Measurements from ENCODE around the gene PDZD2.
"Not testable (repeated sequence)": the region's sequence is repeated elsewhere in the genome, so short reads cannot be mapped to it uniquely, and the experiment has no call there.

Gene PDZD2

GRCh38 chr5:32022638-32023037, 383.7 kb downstream of the PDZD2 start:
- DNase-seq: no peak

GRCh38 chr5:32023816-32024215, 384.9 kb downstream of the PDZD2 start:
- DNase-seq: no peak

- no peak for DNase-seq
These were observed 385.8 kb downstream of the PDZD2 start for GRCh38 chr5:32024751-32025150.

- DNase-seq: no peak
These were observed 388.3 kb downstream of the PDZD2 start for GRCh38 chr5:32027093-32027716.

- DNase-seq: no peak
These were observed 389.0 kb downstream of the PDZD2 start for GRCh38 chr5:32027717-32028458.

- no peak for DNase-seq
These were observed 390.3 kb downstream of the PDZD2 start for GRCh38 chr5:32029261-32029660.

GRCh38 chr5:32029781-32030180, 390.9 kb downstream of the PDZD2 start:
- DNase-seq: no peak

GRCh38 chr5:32030222-32030621, 391.3 kb downstream of the PDZD2 start:
- DNase-seq: no peak

GRCh38 chr5:32030686-32031085, 391.8 kb downstream of the PDZD2 start:
- no peak for DNase-seq

- no peak for DNase-seq
These were observed 392.2 kb downstream of the PDZD2 start for GRCh38 chr5:32031089-32031488.

GRCh38 chr5:32038523-32038922, 399.6 kb downstream of the PDZD2 start:
- DNase-seq: no peak

GRCh38 chr5:32039133-32039532, 400.2 kb downstream of the PDZD2 start:
- not testable (repeated sequence) for DNase-seq

GRCh38 chr5:32039601-32040000, 400.7 kb downstream of the PDZD2 start:
- DNase-seq: not testable (repeated sequence)

- not testable (repeated sequence) for DNase-seq
These were observed 401.3 kb downstream of the PDZD2 start for GRCh38 chr5:32040181-32040695.

- no peak for DNase-seq
These were observed 403.6 kb downstream of the PDZD2 start for GRCh38 chr5:32042551-32042961.

GRCh38 chr5:32043105-32043504, 404.2 kb downstream of the PDZD2 start:
- no peak for DNase-seq

GRCh38 chr5:32044434-32044833, 405.5 kb downstream of the PDZD2 start:
- DNase-seq: no peak

- DNase-seq: no peak
These were observed 406.0 kb downstream of the PDZD2 start for GRCh38 chr5:32044939-32045338.

- no peak for DNase-seq
These were observed 408.1 kb downstream of the PDZD2 start for GRCh38 chr5:32047056-32047455.

GRCh38 chr5:32051796-32052195, 412.9 kb downstream of the PDZD2 start:
- DNase-seq: no peak

GRCh38 chr5:32055891-32056866, 417.2 kb downstream of the PDZD2 start:
- no peak for DNase-seq

GRCh38 chr5:32057187-32058096, 418.5 kb downstream of the PDZD2 start:
- DNase-seq: no peak

Measured in NCI-H2029 treated with DMSO at 0.1 percent for 48 hours (cell line).